VCaP (cell line): ENCODE measurements around the gene WFDC6.
"Not testable (repeated sequence)": the region's sequence is repeated elsewhere in the genome, so short reads cannot be mapped to it uniquely, and the experiment has no call there.

Experiments
- H3K27ac ChIP-seq: fragments of 450-650 bp; 2 replicates; pipeline ENCODE4 v1.5.1; 2017
- TF ChIP-seq, protein P1 (sequence below): fragments of 450-650 bp; conservative IDR thresholded peaks from 2 replicates; pipeline ENCODE4 v1.5.1; 2017; ENCODE audit warnings: mild to moderate bottlenecking, moderate library complexity

Gene WFDC6

DNA sequence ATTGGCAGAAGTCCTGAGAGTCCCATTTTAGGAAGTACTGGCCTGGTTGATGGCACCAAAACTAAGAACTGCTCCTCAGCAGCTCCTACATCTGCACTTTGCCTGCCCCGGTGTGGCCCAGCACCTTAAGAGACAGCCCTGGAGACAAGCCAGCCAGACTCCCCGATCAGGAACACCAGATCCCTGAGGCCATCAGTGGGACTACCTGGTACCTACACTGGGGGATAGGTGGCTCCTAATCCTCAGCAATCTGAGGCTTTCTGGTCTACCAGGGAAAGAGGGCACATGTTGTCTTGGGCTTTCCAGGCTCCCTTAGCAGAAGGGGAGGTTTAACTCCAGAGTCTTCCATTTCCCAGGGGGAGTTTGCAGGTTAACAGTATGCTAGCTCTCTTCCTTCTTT lies at the start of gene WFDC6:
Gene WFDC6 (minus strand): TSS at position 101 of the 400 bp plus-strand sequence. CDS start 75 bp downstream, at position 26.
- no peak within 1 kb of the TSS for H3K27ac ChIP-seq
- TF ChIP-seq, protein P1, sequence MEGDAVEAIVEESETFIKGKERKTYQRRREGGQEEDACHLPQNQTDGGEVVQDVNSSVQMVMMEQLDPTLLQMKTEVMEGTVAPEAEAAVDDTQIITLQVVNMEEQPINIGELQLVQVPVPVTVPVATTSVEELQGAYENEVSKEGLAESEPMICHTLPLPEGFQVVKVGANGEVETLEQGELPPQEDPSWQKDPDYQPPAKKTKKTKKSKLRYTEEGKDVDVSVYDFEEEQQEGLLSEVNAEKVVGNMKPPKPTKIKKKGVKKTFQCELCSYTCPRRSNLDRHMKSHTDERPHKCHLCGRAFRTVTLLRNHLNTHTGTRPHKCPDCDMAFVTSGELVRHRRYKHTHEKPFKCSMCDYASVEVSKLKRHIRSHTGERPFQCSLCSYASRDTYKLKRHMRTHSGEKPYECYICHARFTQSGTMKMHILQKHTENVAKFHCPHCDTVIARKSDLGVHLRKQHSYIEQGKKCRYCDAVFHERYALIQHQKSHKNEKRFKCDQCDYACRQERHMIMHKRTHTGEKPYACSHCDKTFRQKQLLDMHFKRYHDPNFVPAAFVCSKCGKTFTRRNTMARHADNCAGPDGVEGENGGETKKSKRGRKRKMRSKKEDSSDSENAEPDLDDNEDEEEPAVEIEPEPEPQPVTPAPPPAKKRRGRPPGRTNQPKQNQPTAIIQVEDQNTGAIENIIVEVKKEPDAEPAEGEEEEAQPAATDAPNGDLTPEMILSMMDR: no peak

DNA sequence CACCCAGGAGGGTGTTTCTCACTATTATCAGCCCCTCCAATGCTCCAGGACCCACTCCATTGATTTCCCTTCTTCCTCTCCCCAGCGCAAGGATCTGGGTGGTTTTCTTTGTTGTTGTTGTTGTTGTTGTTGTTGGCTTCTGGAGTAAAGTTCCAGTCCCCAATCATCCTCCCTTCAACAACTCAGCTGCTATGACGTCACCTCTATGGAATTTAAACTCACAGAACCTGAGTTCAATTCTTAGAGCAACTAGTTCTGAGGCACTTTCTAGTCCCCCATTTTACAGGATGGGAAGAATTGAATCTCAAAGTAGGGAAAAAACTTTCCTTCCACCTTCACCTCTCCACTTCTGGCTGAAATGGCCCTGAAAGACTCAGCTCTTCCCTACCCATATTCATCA lies 49.5 kb upstream of the WFDC6 start:
- no peak overlapping the region for H3K27ac ChIP-seq
- TF ChIP-seq, protein P1: no peak

DNA sequence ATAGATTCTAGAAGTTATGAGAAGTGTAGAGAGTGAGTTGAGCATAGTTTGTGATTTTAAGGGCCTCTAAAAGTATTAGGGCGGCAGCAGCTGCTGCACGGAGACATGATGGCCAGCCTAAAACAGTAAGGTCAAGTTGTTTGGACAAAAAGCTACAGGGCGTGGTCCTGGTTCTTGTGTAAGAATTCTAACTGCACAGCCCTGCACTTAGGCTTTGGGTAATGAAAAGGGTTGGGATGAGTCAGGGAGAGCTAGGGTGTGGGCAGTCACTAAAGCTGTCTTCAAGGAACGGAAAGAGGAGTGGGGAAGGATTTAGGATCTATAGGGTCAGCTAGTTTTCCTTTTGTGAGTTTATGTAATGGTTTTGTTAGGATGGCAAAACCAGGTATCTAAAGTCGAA lies 46.7 kb upstream of the WFDC6 start:
- H3K27ac ChIP-seq: not testable (repeated sequence)

DNA sequence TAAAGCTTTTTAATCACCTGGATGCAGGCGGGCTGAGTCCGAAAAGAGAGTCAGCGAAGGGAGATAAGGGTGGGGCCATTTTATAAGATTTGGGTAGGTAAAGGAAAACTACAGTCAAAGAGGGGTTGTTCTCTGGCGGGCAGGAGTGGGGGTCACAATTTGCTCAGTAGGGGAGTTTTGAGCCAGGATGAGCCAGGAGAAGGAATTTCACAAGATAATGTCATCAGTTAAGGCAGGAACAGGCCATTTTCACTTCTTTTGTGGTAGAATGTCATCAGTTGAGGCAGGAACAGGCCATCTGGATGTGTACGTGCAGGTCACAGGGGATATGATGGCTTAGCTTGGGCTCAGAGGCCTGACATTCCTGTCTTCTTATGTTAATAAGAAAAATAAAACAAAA lies 45.0 kb upstream of the WFDC6 start:
- peak overlapping the region; percentile 52; the same call in 1 of the 2 replicates for H3K27ac ChIP-seq

DNA sequence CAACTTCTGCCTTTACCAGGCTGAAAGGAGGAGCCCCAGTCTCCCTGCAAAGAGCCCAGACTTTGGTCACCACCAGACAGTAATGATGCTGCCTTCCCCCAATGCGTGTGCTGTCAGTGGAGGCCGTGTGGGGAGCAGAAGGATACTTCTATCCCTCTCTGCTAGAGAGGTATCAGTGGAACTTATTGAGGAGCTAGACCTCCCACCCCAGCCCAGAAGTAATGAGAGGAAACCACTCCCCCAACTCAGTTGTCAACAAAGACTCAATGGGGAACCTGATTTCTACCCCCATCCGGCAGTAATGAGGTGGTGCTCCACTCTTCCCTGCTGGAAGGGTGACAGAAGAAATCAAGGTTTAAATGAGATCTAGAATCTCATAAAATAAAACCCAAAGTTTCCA lies 44.2 kb upstream of the WFDC6 start:
- H3K27ac ChIP-seq: no peak overlapping the region
- TF ChIP-seq, protein P1: no peak

DNA sequence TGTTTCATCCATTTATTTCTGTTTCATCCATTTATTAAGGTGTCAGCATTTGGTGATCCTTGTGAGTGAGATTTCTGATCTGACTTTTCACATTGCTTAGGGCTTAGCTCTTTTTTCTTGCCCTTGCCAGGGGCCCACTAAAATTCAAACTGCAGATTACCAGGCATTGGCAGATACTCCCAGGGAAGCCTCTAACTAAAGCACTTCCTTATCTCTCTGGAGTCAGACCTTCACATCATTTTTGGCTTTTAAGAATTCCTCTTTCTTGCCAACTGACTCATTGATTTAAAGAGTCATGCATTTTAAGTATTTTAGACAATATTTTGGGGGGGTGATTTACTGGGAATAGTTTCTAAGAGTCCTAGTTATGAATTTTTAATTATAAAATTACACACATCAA lies 42.4 kb upstream of the WFDC6 start:
- no peak overlapping the region for H3K27ac ChIP-seq
- TF ChIP-seq, protein P1: no peak

DNA sequence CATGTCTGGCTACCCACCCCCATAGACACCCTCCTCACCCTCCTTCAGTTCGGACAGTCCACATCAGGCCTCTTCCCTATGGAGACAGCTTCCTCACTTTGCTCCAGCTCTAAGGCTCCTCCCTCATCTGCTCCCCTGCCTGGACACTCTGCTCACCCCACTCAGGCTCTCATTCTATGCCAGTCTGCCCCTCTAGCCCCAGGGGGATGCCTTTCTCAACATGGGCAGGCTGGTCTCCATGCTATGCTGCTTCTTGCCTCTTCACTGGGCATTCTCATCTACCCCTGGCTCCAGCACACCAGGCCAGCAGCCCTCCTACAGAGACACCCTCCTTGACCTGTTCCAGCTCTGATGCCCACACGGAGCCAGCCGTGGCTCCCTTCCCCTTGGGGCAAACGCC lies 39.9 kb upstream of the WFDC6 start, which contains the start of gene WFDC8:
Gene WFDC8 (minus strand): TSS at position 101 of the 400 bp plus-strand sequence. CDS start 37 bp downstream, at position 64.
- H3K27ac ChIP-seq: no peak within 1 kb of the TSS
- TF ChIP-seq, protein P1: no peak

DNA sequence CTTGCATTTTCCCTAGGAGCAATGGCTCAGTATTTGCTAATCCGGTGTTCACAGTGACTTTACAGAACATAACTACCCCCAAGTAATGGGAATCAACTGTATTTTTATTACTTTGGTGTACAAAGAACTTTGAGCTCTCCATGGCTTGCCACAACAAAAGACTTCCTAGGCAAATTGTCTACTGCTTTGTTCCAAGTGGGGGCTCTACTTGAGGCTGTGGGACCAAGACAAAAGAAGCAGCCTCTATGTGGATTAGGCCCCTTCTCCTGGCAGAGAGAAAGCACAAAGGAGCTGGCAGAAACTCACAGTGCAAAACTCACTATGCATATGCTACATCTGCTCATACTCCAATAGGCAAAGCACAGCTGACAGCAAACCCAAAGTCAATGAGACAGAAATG lies 38.9 kb upstream of the WFDC6 start:
- TF ChIP-seq, protein P1: no peak
- no peak overlapping the region for H3K27ac ChIP-seq

DNA sequence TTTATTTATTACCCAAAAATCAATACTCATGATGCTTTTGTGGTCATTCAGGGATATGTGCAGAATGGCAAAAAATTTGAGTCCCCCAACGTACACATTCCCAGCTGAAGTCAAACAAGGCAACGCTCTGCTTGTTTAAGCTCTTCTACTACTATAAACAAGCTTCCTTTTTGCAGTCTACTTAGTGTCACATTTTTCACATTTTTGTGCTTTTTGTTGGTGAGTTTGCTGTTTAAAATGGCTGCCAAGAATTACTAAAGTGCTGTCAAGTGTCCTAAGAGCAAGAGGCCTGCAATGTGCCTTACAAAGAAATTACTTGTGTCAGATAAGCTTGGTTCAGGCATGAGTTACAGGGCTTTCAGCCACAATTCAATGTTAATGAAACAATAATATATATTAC lies 37.7 kb upstream of the WFDC6 start:
- H3K27ac ChIP-seq: peak overlapping the region; percentile 37
- TF ChIP-seq, protein P1: no peak
